OCI-LY3 (cell line): ENCODE measurements around the gene SCO2.
A peak's percentile ranks its signal among the peaks of the same experiment; 100 is the strongest.
"Not testable (repeated sequence)": the region's sequence is repeated elsewhere in the genome, so short reads cannot be mapped to it uniquely, and the experiment has no call there.

Source experiments
- H2AFZ ChIP-seq: fragments of 200-600, 300-600 bp; shearing (Covaris generic); 2 replicates; pipeline ENCODE4 v1.6.0; 2014; ENCODE audit warnings: antibody characterized with exemption, low read depth, low read length
- H3K27ac ChIP-seq: fragments of 200-600, 300-600 bp; sonication (generic); 2 replicates; pipeline ENCODE4 v1.5.1; 2014; ENCODE audit warnings: mild to moderate bottlenecking, low read length, moderate library complexity, mixed read lengths
- H3K27me3 ChIP-seq: fragments of 200-600, 300-600 bp; sonication (generic); 2 replicates; pipeline ENCODE4 v1.6.1; 2014; ENCODE audit warnings: low read depth, low read length, mixed read lengths
- H3K36me3 ChIP-seq: fragments of 200-600, 300-600 bp; sonication (generic); replicated peaks from 2 replicates; pipeline ENCODE3; 2014; ENCODE audit warnings: low read depth, low read length, mixed read lengths
- H3K4me1 ChIP-seq: fragments of 300-600, 200-600 bp; sonication (generic); 2 replicates; pipeline ENCODE4 v1.6.1; 2014; ENCODE audit warnings: low read length, mixed read lengths
- H3K4me2 ChIP-seq: fragments of 200-600, 300-600 bp; sonication (generic); 2 replicates; pipeline ENCODE4 v1.6.1; 2014; ENCODE audit warnings: low read length, mixed read lengths
- H3K4me3 ChIP-seq: fragments of 300-600, 200-600 bp; sonication (generic); 2 replicates; pipeline ENCODE4 v1.5.1; 2014; ENCODE audit warnings: antibody characterized with exemption, mild to moderate bottlenecking, low read length, moderate library complexity
- H3K79me2 ChIP-seq: fragments of 300-600, 200-600 bp; shearing (Covaris generic); 2 replicates; pipeline ENCODE4 v1.6.1; 2014; ENCODE audit warnings: mild to moderate bottlenecking, low read length, mixed read lengths
- H3K9ac ChIP-seq: fragments of 300-600, 200-600 bp; shearing (Covaris generic); 2 replicates; pipeline ENCODE4 v1.6.0; 2014; ENCODE audit warnings: mild to moderate bottlenecking, low read length, moderate library complexity
- H3K9me3 ChIP-seq: fragments of 200-600, 300-600 bp; shearing (Covaris generic); 2 replicates; pipeline ENCODE4 v1.6.1; 2014; ENCODE audit warnings: low read length, mixed read lengths; ENCODE audit not compliant: insufficient read depth
- H4K20me1 ChIP-seq: fragments of 200-600, 300-600 bp; sonication (generic); 2 replicates; pipeline ENCODE4 v1.6.1; 2016; ENCODE audit warnings: low read length, mixed read lengths; ENCODE audit not compliant: insufficient read depth
- EZH2phosphoT487 ChIP-seq: fragments of 200-600 bp; shearing (Covaris generic); IDR thresholded peaks from 2 replicates; pipeline ENCODE4 v1.6.1; 2018; ENCODE audit warnings: antibody characterized with exemption, mixed run types, low read depth
- TF ChIP-seq, protein P1 (sequence below): fragments of 200-600, 300-600 bp; sonication (generic); IDR thresholded peaks from 2 replicates; pipeline ENCODE4 v1.5.1; 2014; ENCODE audit warnings: antibody characterized with exemption, low read length, low read depth

SCO2 gene

DNA sequence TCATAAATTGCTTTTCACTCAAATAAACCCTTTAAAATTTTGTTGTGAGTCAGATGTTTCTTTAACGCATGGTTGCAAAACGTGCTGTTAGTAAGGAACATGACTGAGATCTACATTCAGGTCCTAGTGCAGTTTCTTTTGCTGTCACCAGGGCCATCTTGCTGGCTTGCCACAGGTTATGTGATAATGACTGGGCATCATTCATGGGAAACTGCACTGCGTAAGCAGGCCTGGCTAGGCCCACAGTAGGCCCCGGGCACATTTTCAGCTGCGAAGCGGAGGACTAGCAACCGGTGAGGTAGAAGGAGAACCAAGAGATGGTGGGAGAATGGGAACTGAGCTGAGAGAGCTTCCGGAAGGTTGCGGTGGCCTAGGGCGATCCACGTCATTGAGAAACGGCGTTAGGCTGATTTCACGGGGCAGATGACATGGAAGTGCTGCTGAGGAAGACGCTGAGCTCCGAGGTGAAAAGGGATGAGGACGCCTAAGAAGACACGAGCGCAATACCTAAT lies 17.1 kb upstream of the SCO2 start:
- Histone ChIP-seq H3K27me3 (no peaks in the 10 kb centered on the region), H3K9me3 (no peaks in the 10 kb centered on the region), H3K9ac (peak overlapping the region; percentile 60; the same call in 1 of the 2 replicates), H3K27ac (peak overlapping the region; percentile 100), H3K4me1 (peaks cover 70% of the 10 kb centered on the region), H2AFZ (peak overlapping the region; percentile 41; the same call in 1 of the 2 replicates), H4K20me1 (no peaks in the 10 kb centered on the region), H3K4me2 (peak overlapping the region; percentile 62), H3K4me3 (peak overlapping the region; percentile 27), H3K79me2 (no peaks in the 10 kb centered on the region), H3K36me3 (peaks cover 3% of the 10 kb centered on the region)
- TF ChIP-seq EZH2phosphoT487 = no peak
- TF ChIP-seq, protein P1, sequence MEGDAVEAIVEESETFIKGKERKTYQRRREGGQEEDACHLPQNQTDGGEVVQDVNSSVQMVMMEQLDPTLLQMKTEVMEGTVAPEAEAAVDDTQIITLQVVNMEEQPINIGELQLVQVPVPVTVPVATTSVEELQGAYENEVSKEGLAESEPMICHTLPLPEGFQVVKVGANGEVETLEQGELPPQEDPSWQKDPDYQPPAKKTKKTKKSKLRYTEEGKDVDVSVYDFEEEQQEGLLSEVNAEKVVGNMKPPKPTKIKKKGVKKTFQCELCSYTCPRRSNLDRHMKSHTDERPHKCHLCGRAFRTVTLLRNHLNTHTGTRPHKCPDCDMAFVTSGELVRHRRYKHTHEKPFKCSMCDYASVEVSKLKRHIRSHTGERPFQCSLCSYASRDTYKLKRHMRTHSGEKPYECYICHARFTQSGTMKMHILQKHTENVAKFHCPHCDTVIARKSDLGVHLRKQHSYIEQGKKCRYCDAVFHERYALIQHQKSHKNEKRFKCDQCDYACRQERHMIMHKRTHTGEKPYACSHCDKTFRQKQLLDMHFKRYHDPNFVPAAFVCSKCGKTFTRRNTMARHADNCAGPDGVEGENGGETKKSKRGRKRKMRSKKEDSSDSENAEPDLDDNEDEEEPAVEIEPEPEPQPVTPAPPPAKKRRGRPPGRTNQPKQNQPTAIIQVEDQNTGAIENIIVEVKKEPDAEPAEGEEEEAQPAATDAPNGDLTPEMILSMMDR = no peak

DNA sequence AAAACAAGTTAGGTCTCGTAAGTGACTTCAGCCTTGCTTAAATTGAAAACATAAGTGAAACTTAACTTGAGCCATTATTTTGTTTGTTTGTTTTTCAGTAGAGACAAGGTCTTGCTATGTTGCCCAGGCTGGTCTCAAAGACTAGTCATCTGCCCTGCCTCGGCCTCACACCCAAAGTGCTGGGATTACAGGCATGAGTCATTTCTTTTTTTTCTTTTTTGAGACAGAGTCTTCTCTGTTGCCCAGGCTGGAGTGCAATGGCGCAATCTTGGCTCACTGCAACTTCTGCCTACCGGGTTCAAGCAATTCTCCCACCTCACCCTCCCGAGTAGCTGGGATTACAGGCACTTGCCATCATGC lies 16.2 kb upstream of the SCO2 start:
- H3K27ac ChIP-seq = peak overlapping the region; percentile 100
- not testable (repeated sequence) for H3K36me3 ChIP-seq, H3K9me3 ChIP-seq, H3K27me3 ChIP-seq, H2AFZ ChIP-seq, H4K20me1 ChIP-seq, H3K79me2 ChIP-seq
- peaks cover 70% of the 10 kb centered on the region for H3K4me1 ChIP-seq
- H3K9ac ChIP-seq = peak overlapping the region; percentile 60
- peak overlapping the region; percentile 62 for H3K4me2 ChIP-seq
- H3K4me3 ChIP-seq = peak overlapping the region; percentile 27

DNA sequence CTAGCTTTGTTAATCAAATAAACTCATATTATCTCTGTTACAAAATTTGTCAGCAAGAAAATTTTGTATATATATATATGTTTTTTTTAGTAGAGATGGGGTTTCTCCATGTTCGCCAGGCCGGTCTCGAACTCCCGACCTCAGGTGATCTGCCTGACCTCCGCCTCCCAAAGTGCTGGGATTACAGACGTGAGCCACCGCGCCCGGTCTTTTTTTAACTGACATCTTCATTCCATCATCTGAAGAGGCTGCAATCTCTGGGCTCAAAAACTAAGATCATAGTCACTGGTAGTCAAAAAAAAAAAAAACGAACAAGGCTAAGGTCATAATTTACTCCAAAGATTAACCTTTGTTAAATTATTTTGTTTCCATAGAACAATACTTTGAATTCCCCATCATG lies 15.0 kb upstream of the SCO2 start:
- peaks cover 3% of the 10 kb centered on the region for H3K36me3 ChIP-seq
- no peak overlapping the region for H2AFZ ChIP-seq
- no peaks in the 10 kb centered on the region for H3K27me3 ChIP-seq
- H3K4me2 ChIP-seq = peak overlapping the region; percentile 62
- TF ChIP-seq, protein P1 = no peak
- no peak for TF ChIP-seq EZH2phosphoT487
- H3K79me2 ChIP-seq = no peaks in the 10 kb centered on the region
- peak overlapping the region; percentile 60 for H3K9ac ChIP-seq
- peak overlapping the region; percentile 42; the same call in 1 of the 2 replicates for H3K4me3 ChIP-seq
- H3K27ac ChIP-seq = peak overlapping the region; percentile 100
- H4K20me1 ChIP-seq = no peaks in the 10 kb centered on the region
- H3K9me3 ChIP-seq = no peaks in the 10 kb centered on the region
- peaks cover 79% of the 10 kb centered on the region for H3K4me1 ChIP-seq

DNA sequence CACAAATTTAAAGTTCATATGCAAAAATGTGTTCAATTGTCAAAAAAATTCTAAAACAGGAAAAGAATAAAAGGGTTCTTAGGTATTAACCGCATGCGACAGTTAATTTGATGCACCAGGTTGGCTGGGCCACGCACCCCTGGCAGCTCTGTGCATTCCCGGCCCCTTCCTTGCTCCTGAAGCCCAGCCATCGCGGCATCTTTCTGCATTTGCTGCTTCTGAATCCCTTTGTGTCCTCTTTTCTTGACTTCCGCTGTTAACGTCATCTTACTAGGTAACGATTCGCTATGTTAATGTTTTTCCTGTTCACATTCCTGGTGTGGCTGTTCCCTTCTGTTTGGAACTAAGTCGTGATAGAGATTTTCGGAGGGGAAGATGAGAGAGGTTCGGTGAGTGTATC lies 12.4 kb upstream of the SCO2 start:
- Histone ChIP-seq H3K79me2 (no peaks in the 10 kb centered on the region), H3K27me3 (no peaks in the 10 kb centered on the region), H3K9ac (peak overlapping the region; percentile 50; the same call in 1 of the 2 replicates), H3K36me3 (peaks cover 3% of the 10 kb centered on the region), H4K20me1 (no peaks in the 10 kb centered on the region), H3K27ac (peak overlapping the region; percentile 100), H3K9me3 (no peaks in the 10 kb centered on the region), H3K4me2 (peak overlapping the region; percentile 65), H3K4me3 (0 out of 2 replicates have a peak overlapping the region, but pooled peaks have one; percentile 50), H3K4me1 (peaks cover 82% of the 10 kb centered on the region), H2AFZ (no peak overlapping the region)
- TF ChIP-seq, protein P1 = no peak
- no peak for TF ChIP-seq EZH2phosphoT487
